IMR-90 (cell line): ENCODE results near the gene MAFF. TPM values are rescaled to one million over a fixed set of nuclear protein-coding genes. Genes with fewer than 3 reads are reported as not detected.
A peak's percentile ranks its signal among the peaks of the same experiment; 100 is the strongest.

ENCODE experiments used
- ATAC-seq: fragments of 200-7000 bp; cut with Tn5 transposase; 2 replicates; pipeline ENCODE4 v1.9.1; 2020; ENCODE audit warnings: low read depth, mild to moderate bottlenecking, moderate library complexity
- BruUV-seq: library from RNA; stranded (reverse); fragments of 400-500 nt; replicated peaks from 2 replicates; lab custom pipeline; 2021; lab: Mats Ljungman, UMichigan
- CTCF ChIA-PET: fragments of 300-600 bp; formaldehyde crosslinking; extraction: SDS; loops from one replicate; lab custom pipeline; 2021; ENCODE audit warnings: antibody characterized with exemption; lab: Yijun Ruan, JAX
- POLR2A ChIA-PET: fragments of 300-600 bp; sonication (Branson Sonifier 250); formaldehyde crosslinking; loops from one replicate; lab custom pipeline; 2022; ENCODE audit warnings: antibody characterized with exemption; ENCODE audit not compliant: unreplicated experiment; lab: Charles Lee
- DNase-seq: peaks from one replicate; pipeline ENCODE4 v3.0.0; 2013
- H2AFZ ChIP-seq: replicated peaks from 2 replicates; pipeline ENCODE3; 2013; ENCODE audit warnings: low read length, mild to moderate bottlenecking; ENCODE audit not compliant: poor library complexity
- H2AK5ac ChIP-seq: 2 replicates; pipeline ENCODE4 v1.6.1; 2013; ENCODE audit warnings: low read depth, low read length, inconsistent platforms
- H2AK9ac ChIP-seq: replicated peaks from 2 replicates; pipeline ENCODE3; 2013; ENCODE audit warnings: mild to moderate bottlenecking, low read depth, low read length, moderate library complexity; ENCODE audit not compliant: poor library complexity
- H2BK120ac ChIP-seq: 2 replicates; pipeline ENCODE4 v1.6.1; 2013; ENCODE audit warnings: low read depth, low read length, inconsistent platforms
- H2BK15ac ChIP-seq: 3 replicates; pipeline ENCODE4 v1.6.1; 2013; ENCODE audit warnings: low read depth, low read length, inconsistent platforms
- H2BK20ac ChIP-seq: 2 replicates; pipeline ENCODE4 v1.6.1; 2013; ENCODE audit warnings: low read depth, mild to moderate bottlenecking, inconsistent platforms, low read length, moderate library complexity
- H2BK5ac ChIP-seq: 2 replicates; pipeline ENCODE4 v1.6.1; 2013; ENCODE audit warnings: mild to moderate bottlenecking, low read depth, low read length, inconsistent platforms; ENCODE audit not compliant: poor library complexity, severe bottlenecking
- H3K14ac ChIP-seq: replicated peaks from 2 replicates; pipeline ENCODE4 v1.6.1; 2013; ENCODE audit warnings: low read depth, low read length, inconsistent platforms
- H3K18ac ChIP-seq: 2 replicates; pipeline ENCODE4 v1.6.1; 2013; ENCODE audit warnings: low read depth, low read length, control low read depth
- H3K23ac ChIP-seq: 2 replicates; pipeline ENCODE4 v1.6.1; 2013; ENCODE audit warnings: low read depth, low read length, inconsistent platforms
- H3K27ac ChIP-seq: 2 replicates; pipeline ENCODE4 v1.5.1; 2013; ENCODE audit warnings: mild to moderate bottlenecking, control low read depth, low read length; ENCODE audit not compliant: insufficient read depth
- H3K27me3 ChIP-seq: 2 replicates; pipeline ENCODE4 v1.6.1; 2013; ENCODE audit warnings: low read length; ENCODE audit not compliant: control insufficient read depth, insufficient read depth
- H3K36me3 ChIP-seq: 2 replicates; pipeline ENCODE4 v1.6.1; 2013; ENCODE audit warnings: low read length, mixed read lengths; ENCODE audit not compliant: control insufficient read depth, insufficient read depth
- H3K4ac ChIP-seq: 2 replicates; pipeline ENCODE4 v1.6.1; 2013; ENCODE audit warnings: low read depth, low read length, inconsistent platforms
- H3K4me1 ChIP-seq: 2 replicates; pipeline ENCODE4 v1.6.1; 2013; ENCODE audit warnings: low read length, mixed read lengths; ENCODE audit not compliant: control insufficient read depth, insufficient read depth
- H3K4me2 ChIP-seq: 2 replicates; pipeline ENCODE4 v1.6.1; 2013; ENCODE audit warnings: low read depth, mild to moderate bottlenecking, control low read depth, low read length, moderate library complexity
- H3K4me3 ChIP-seq: 2 replicates; pipeline ENCODE4 v1.5.1; 2013; ENCODE audit warnings: low read depth, mild to moderate bottlenecking, control low read depth, low read length, moderate library complexity; ENCODE audit not compliant: insufficient read depth
- H3K56ac ChIP-seq: 2 replicates; pipeline ENCODE4 v1.6.1; 2013; ENCODE audit warnings: low read length, inconsistent platforms; ENCODE audit not compliant: insufficient read depth; ENCODE audit errors: extremely low read depth
- H3K79me1 ChIP-seq, 2 experiments: 2 replicates each; pipeline ENCODE4 v1.6.1; 2013; ENCODE audit warnings: low read length in 2 of 2, inconsistent platforms in 1 of 2, low read depth in 1 of 2
- H3K9ac ChIP-seq: 2 replicates; pipeline ENCODE4 v1.6.1; 2013; ENCODE audit warnings: low read depth, low read length, control low read depth
- H3K9me1 ChIP-seq: 2 replicates; pipeline ENCODE4 v1.6.1; 2013; ENCODE audit warnings: low read length, inconsistent platforms; ENCODE audit not compliant: insufficient read depth
- H3K9me3 ChIP-seq: 2 replicates; pipeline ENCODE4 v1.6.1; 2013; ENCODE audit warnings: low read length; ENCODE audit not compliant: control insufficient read depth, insufficient read depth
- H4K20me1 ChIP-seq: 2 replicates; pipeline ENCODE4 v1.6.1; 2013; ENCODE audit warnings: low read length, inconsistent platforms; ENCODE audit not compliant: insufficient read depth
- H4K5ac ChIP-seq: 2 replicates; pipeline ENCODE4 v1.6.1; 2013; ENCODE audit warnings: mild to moderate bottlenecking, low read depth, low read length, control low read depth
- H4K8ac ChIP-seq, 2 experiments: 2 replicates each; pipeline ENCODE4 v1.6.1; 2013; ENCODE audit warnings: low read depth in 2 of 2, low read length in 2 of 2, control low read depth in 1 of 2, inconsistent platforms in 1 of 2
- H4K91ac ChIP-seq: 2 replicates; pipeline ENCODE4 v1.6.1; 2013; ENCODE audit warnings: low read depth, low read length, inconsistent platforms; ENCODE audit not compliant: insufficient read depth
- BHLHE40 ChIP-seq: fragments of 150-350 bp; IDR thresholded peaks from 2 replicates; pipeline ENCODE4 v1.6.1; 2016; ENCODE audit warnings: mild to moderate bottlenecking, low read depth, low read length
- CEBPB ChIP-seq: IDR thresholded peaks from 2 replicates; pipeline ENCODE4 v1.6.1; 2012; ENCODE audit warnings: low read depth, low read length, improper control_type of control experiment
- CHD1 ChIP-seq: IDR thresholded peaks from 2 replicates; pipeline ENCODE4 v1.6.1; 2012; ENCODE audit warnings: low read depth, low read length, improper control_type of control experiment
- FOS ChIP-seq: fragments of 150-350 bp; IDR thresholded peaks from 2 replicates; pipeline ENCODE4 v1.6.1; 2016; ENCODE audit warnings: low read depth, low read length
- MAFK ChIP-seq: IDR thresholded peaks from 2 replicates; pipeline ENCODE4 v1.6.1; 2012; ENCODE audit warnings: low read depth, low read length, improper control_type of control experiment
- MAZ ChIP-seq: IDR thresholded peaks from 2 replicates; pipeline ENCODE4 v1.6.1; 2012; ENCODE audit warnings: low read depth, mild to moderate bottlenecking, low read length, improper control_type of control experiment, moderate library complexity, borderline replicate concordance
- MXI1 ChIP-seq: IDR thresholded peaks from 2 replicates; pipeline ENCODE4 v1.6.1; 2012; ENCODE audit warnings: low read depth, mild to moderate bottlenecking, low read length, moderate library complexity, borderline replicate concordance
- NFE2L2 ChIP-seq: fragments of 150-350 bp; IDR thresholded peaks from 2 replicates; pipeline ENCODE4 v1.6.1; 2016; ENCODE audit warnings: low read depth, mild to moderate bottlenecking, low read length
- POLR2A ChIP-seq: IDR thresholded peaks from 2 replicates; pipeline ENCODE4 v1.6.1; 2012; ENCODE audit warnings: mild to moderate bottlenecking, low read depth, low read length
- RAD21 ChIP-seq: IDR thresholded peaks from 2 replicates; pipeline ENCODE4 v1.6.1; 2012; ENCODE audit warnings: low read length, improper control_type of control experiment
- RCOR1 ChIP-seq: IDR thresholded peaks from 2 replicates; pipeline ENCODE4 v1.6.1; 2012; ENCODE audit warnings: mild to moderate bottlenecking, low read length, improper control_type of control experiment; ENCODE audit not compliant: insufficient replicate concordance
- RFX5 ChIP-seq: IDR thresholded peaks from 2 replicates; pipeline ENCODE4 v1.8.0; 2012; ENCODE audit warnings: low read depth, mild to moderate bottlenecking, low read length, moderate library complexity
- WGBS, 2 experiments: methylation state at CpG; one replicate each; pipeline versions ENCODE4 v1.1.5 to v1.1.7; 2013; ENCODE audit warnings: missing lambda C conversion rate in 2 of 2; ENCODE audit not compliant: insufficient read length in 1 of 2; ENCODE audit errors: extremely low coverage in 2 of 2; 5-methylcytosine and 5-hydroxymethylcytosine counted together
- dilution Hi-C: fragments of 300-500 bp; cut with HindIII; formaldehyde crosslinking; loops from one replicate; pipeline ENCODE4 v1.14.3; 2018; ENCODE audit warnings: low sequenced_read_pairs; ENCODE audit not compliant: unreplicated experiment
- in situ Hi-C: fragments of 300-500 bp; cut with MboI; formaldehyde crosslinking; loops from 3 replicates; pipeline ENCODE4 v1.14.3; 2019; ENCODE audit warnings: low sequenced_read_pairs, inconsistent platforms, mixed read lengths
- intact Hi-C: fragments of 100-400 bp; cut with micrococcal nuclease; formaldehyde crosslinking; loops from 2 replicates; pipeline ENCODE4 v1.10.0; 2022
- polyA plus RNA-seq, 3 experiments: library from polyadenylated mRNA; depleted of rRNA; stranded (reverse); fragments of >200 nt; gene quantifications; 2 replicates each; pipeline ENCODE4 v1.2.3, GENCODE V29; 2012; ENCODE audit warnings: low replicate concordance in 1 of 3
- total RNA-seq: library from RNA; depleted of rRNA; stranded (reverse); fragments of >200 nt; gene quantifications from 2 replicates; pipeline ENCODE4 v1.2.3, GENCODE V29; 2012
- TF ChIP-seq, protein P1 (sequence below): conservative IDR thresholded peaks from 2 replicates; pipeline ENCODE4 v1.5.1; 2012; ENCODE audit warnings: mild to moderate bottlenecking, low read depth, low read length, improper control_type of control experiment
- TF ChIP-seq, protein P2 (sequence below): fragments of 150-350 bp; IDR thresholded peaks from 2 replicates; pipeline ENCODE4 v1.6.1; 2017; ENCODE audit warnings: mild to moderate bottlenecking, antibody characterized with exemption, low read length, low read depth

Gene MAFF
- total and polyA plus RNA-seq, 2 of the 4 experiments (the other 2 are of a cell fraction) = 18.3 to 25.9 TPM

DNA sequence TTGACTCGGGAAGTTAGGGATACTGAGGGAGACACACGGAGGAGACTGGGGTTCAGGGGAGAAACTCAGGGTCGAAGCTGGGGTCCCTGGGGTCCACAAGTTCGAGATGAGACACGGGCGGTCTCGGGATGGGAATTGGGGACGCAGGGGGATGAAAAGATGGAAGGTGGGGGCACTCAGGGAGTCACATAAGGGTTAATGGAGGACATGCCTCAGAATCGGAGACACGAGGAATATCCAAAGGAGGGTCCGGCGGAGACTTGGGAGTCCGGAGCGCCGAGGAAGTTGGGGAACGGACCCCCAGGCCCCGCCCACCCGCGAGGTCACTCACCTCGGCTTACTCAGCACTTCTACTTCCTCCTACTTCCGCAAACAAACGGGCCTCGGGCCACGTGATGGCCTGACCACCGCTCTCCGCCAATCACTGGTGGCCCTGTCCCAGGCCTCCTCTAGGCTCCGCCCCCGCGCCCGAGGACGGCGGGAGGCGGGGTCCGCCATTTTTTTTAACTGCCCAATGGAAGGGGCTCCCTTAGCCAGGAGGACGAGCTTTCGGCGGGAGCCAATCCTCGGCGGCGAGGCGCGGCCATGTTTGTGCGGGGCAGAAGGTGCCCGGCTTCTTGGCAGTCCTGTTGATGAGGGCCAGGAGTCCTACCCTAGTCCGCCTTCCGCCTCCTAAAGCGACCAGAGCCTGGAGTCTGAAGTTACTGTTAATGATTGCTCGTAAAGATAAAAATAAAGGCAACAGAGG, 20.2 kb upstream of the MAFF start, which contains the start of gene PLA2G6:
PLA2G6 (minus strand) TSS at position 378 of the 748 bp plus-strand sequence. CDS start 12,404 bp downstream, outside the sequence.
- H3K4ac ChIP-seq = peak within 1 kb of the TSS; percentile 100
- peak; percentile 95 for ATAC-seq
- H3K9me3 ChIP-seq = no peaks in the 10 kb centered on the region
- H2AK5ac ChIP-seq = peak within 1 kb of the TSS; percentile 95
- DNase-seq = peak; percentile 98
- peak within 1 kb of the TSS; percentile 98 for H4K5ac ChIP-seq
- no peaks in the 10 kb centered on the region for H3K27me3 ChIP-seq
- H3K79me1 ChIP-seq = peaks cover 4 to 21% of the 10 kb centered on the region in 2 experiments; a peak in 3 of 4 replicates
- ChIA-PET POLR2A (no interaction called here), CTCF (interaction anchor here (0.9 kb wide), 1 partner anchor 67 kb away, joined by 4 read pairs; no protein-coding TSS in a partner anchor)
- peak within 1 kb of the TSS; percentile 92 for H2BK120ac ChIP-seq
- peak within 1 kb of the TSS; percentile 88; the same call in 2 of the 3 replicates for H2BK15ac ChIP-seq
- WGBS, 2 experiments = 1% methylated on average over 24 of the region's 48 CpGs; no CpG with 5 or more reads in 1 of the 2 experiments
- peak within 1 kb of the TSS; percentile 83 for H3K56ac ChIP-seq
- H3K9me1 ChIP-seq = peaks cover 20% of the 10 kb centered on the region
- in situ Hi-C loops (no loop called here), dilution Hi-C loops (no loop called here), intact Hi-C loops (loop anchor here (2.0 kb wide), 1 partner anchor 19 kb away; the partner anchor contains the start of gene MAFF)
- H3K14ac ChIP-seq = peak within 1 kb of the TSS; percentile 100
- H4K20me1 ChIP-seq = no peaks in the 10 kb centered on the region; the same call in 1 of the 2 replicates
- peak within 1 kb of the TSS; percentile 91 for H2AFZ ChIP-seq
- H3K23ac ChIP-seq = peak within 1 kb of the TSS; percentile 99
- H4K91ac ChIP-seq = peak within 1 kb of the TSS; percentile 100
- H3K9ac ChIP-seq = peak within 1 kb of the TSS; percentile 74
- peak within 1 kb of the TSS; percentile 90 for H3K4me2 ChIP-seq
- H3K36me3 ChIP-seq = no peaks in the 10 kb centered on the region
- H3K4me3 ChIP-seq = peak within 1 kb of the TSS; percentile 50
- H3K18ac ChIP-seq = peak within 1 kb of the TSS; percentile 90
- peak within 1 kb of the TSS; percentile 95 for H2BK5ac ChIP-seq
- H4K8ac ChIP-seq = peak within 1 kb of the TSS; percentile 98 to 100
- H3K4me1 ChIP-seq = peaks cover 22% of the 10 kb centered on the region
- peak within 1 kb of the TSS; percentile 98 for H2AK9ac ChIP-seq
- BruUV-seq = no TSS peak
- peak within 1 kb of the TSS; percentile 87 for H3K27ac ChIP-seq
- H2BK20ac ChIP-seq = peak within 1 kb of the TSS; percentile 91
- TF ChIP-seq MAZ = peak; percentile 58; the same call in 1 of the 2 replicates
- no peak for TF ChIP-seq CEBPB
- TF ChIP-seq POLR2A = 0 out of 2 replicates have a peak, but pooled peaks have one; percentile 37
- TF ChIP-seq RFX5 = no peak
- TF ChIP-seq, protein P1, sequence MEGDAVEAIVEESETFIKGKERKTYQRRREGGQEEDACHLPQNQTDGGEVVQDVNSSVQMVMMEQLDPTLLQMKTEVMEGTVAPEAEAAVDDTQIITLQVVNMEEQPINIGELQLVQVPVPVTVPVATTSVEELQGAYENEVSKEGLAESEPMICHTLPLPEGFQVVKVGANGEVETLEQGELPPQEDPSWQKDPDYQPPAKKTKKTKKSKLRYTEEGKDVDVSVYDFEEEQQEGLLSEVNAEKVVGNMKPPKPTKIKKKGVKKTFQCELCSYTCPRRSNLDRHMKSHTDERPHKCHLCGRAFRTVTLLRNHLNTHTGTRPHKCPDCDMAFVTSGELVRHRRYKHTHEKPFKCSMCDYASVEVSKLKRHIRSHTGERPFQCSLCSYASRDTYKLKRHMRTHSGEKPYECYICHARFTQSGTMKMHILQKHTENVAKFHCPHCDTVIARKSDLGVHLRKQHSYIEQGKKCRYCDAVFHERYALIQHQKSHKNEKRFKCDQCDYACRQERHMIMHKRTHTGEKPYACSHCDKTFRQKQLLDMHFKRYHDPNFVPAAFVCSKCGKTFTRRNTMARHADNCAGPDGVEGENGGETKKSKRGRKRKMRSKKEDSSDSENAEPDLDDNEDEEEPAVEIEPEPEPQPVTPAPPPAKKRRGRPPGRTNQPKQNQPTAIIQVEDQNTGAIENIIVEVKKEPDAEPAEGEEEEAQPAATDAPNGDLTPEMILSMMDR = no peak
- TF ChIP-seq FOS = no peak
- TF ChIP-seq CHD1 = no peak
- TF ChIP-seq BHLHE40 = no peak
- TF ChIP-seq, protein P2, sequence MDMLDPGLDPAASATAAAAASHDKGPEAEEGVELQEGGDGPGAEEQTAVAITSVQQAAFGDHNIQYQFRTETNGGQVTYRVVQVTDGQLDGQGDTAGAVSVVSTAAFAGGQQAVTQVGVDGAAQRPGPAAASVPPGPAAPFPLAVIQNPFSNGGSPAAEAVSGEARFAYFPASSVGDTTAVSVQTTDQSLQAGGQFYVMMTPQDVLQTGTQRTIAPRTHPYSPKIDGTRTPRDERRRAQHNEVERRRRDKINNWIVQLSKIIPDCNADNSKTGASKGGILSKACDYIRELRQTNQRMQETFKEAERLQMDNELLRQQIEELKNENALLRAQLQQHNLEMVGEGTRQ = peak; percentile 99
- TF ChIP-seq NFE2L2 = peak; percentile 64; the same call in 1 of the 2 replicates
- no peak for TF ChIP-seq RCOR1
- TF ChIP-seq MAFK = peak; percentile 82
- TF ChIP-seq RAD21 = no peak
- TF ChIP-seq MXI1 = peak; percentile 13; the same call in 1 of the 2 replicates
